GM19351 (cell line): ENCODE measurements around the gene CHMP6.

Experiments
- ATAC-seq: cut with Tn5 transposase; IDR thresholded peaks from one replicate; pipeline ENCODE4 v1.9.1; 2021; ENCODE audit warnings: mild to moderate bottlenecking, moderate library complexity; ENCODE audit not compliant: unreplicated experiment

The CHMP6 gene

GRCh38 chr17:80992077-80992947 is 671 bp downstream of the CHMP6 start:
- no peak for ATAC-seq

- ATAC-seq: no peak
Observed at GRCh38 chr17:80992948-80993624, 1.4 kb downstream of the CHMP6 start.

GRCh38 chr17:80995131-80995530 is 3.5 kb downstream of the CHMP6 start:
- ATAC-seq: no peak

- no peak for ATAC-seq
Observed at GRCh38 chr17:80996422-80997305, 5.0 kb downstream of the CHMP6 start.

- ATAC-seq: no peak
Observed at GRCh38 chr17:80997424-80998117, 5.9 kb downstream of the CHMP6 start.

- no peak for ATAC-seq
Observed at GRCh38 chr17:80998118-80998747, 6.6 kb downstream of the CHMP6 start.

GRCh38 chr17:80998748-80999535 is 7.3 kb downstream of the CHMP6 start:
- no peak for ATAC-seq

GRCh38 chr17:80999536-81000333 is 8.1 kb downstream of the CHMP6 start:
- ATAC-seq: no peak

GRCh38 chr17:81000334-81000630 is 8.6 kb downstream of the CHMP6 start:
- ATAC-seq: no peak

GRCh38 chr17:81000631-81001357 is 9.2 kb downstream of the CHMP6 start:
- no peak for ATAC-seq

- no peak for ATAC-seq
Observed at GRCh38 chr17:81002013-81002384, 10.4 kb downstream of the CHMP6 start.

GRCh38 chr17:81002409-81003361 is 11.0 kb downstream of the CHMP6 start:
- ATAC-seq: no peak

- no peak for ATAC-seq
Observed at GRCh38 chr17:81003711-81004475, 12.3 kb downstream of the CHMP6 start.

- ATAC-seq: no peak
Observed at GRCh38 chr17:81006891-81007290, 15.2 kb downstream of the CHMP6 start.

- ATAC-seq: no peak
Observed at GRCh38 chr17:81008140-81008539, 16.5 kb downstream of the CHMP6 start.

- no peak for ATAC-seq
Observed at GRCh38 chr17:81009136-81009535, 17.5 kb downstream of the CHMP6 start.
